HG03469 (cell line): ENCODE measurements around the gene PDE4A.

Experiments used
- ATAC-seq: cut with Tn5 transposase; IDR thresholded peaks from one replicate; pipeline ENCODE4 v1.9.1; 2021; ENCODE audit warnings: mild to moderate bottlenecking, moderate library complexity, moderate number of reproducible peaks; ENCODE audit not compliant: unreplicated experiment

The PDE4A gene

DNA sequence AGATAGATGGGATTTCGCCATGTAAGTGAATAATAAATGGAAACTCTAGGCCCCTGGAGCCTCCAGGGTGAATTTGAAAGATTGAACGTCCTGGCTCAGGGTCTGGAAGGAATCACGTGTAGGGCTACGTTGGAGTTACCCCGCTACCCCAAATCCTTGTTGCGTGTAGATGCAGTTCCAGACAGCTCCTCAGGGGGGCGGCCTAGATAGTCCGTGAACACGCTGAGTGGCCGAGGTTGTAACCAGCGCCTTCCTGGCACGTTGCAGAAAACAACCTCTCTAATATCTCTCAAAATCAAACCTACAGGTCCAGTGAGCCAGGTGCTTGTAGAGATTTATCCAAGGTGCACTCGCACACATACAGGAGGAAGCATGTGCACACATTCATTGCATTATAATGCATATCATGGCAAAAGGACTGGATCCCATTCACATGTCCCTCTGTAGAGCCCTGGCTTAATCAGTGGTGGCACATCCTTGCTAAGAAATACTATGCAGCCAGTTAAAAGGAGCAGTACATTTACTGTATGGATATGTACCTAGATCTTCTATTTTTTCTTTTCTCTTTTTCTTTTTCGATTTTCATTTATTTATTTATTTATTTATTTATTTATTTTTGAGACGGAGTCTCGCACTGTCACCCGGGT lies 85.4 kb downstream of the PDE4A start:
- no peak for ATAC-seq

DNA sequence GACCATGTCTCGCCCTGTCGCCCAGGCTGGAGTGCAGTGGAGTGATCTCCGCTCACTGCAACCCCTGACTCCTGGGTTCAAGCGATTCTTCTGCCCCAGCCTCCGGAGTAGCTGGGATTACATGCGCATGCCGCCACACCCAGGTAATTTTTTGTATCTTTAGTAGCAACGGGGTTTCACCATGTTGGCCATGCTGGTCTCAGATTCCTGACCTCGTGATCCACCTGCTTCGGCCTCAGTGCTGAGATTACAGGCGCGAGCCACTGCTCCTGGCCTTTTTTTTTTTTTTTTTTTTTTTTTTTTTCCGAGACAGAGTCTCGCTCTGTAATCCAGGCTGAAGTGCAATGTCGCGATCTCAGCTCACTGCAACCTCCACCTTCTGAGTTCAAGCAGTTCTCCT lies 87.7 kb downstream of the PDE4A start:
- ATAC-seq, result no peak

- no peak for ATAC-seq
Observed at GRCh38 chr19:10508707-10509106, 88.4 kb downstream of the PDE4A start.

DNA sequence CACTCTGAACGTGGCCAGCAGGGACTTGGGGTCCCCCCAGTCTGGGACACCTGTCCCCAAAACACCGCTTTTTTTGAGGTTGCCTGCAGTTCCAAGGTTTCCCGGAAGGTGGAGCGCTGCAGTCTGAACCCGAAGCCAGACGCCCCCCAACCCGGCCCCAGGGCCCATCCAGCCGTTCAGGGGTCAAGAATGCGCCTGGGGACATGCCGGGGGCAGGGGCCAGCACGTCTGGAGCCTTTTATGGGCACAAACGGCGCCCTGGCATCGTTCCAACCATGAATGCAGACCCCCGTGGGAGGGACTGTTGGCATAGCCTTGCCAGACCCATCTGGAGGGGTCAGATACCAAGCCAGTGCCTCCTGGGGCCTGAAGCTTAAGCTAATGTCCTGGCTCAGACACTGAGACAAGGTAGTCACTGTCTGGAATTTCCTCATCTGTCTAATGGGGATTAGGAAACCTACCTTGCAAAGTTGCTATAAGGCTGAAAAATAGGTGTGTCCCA lies 90.0 kb downstream of the PDE4A start:
- no peak for ATAC-seq

DNA sequence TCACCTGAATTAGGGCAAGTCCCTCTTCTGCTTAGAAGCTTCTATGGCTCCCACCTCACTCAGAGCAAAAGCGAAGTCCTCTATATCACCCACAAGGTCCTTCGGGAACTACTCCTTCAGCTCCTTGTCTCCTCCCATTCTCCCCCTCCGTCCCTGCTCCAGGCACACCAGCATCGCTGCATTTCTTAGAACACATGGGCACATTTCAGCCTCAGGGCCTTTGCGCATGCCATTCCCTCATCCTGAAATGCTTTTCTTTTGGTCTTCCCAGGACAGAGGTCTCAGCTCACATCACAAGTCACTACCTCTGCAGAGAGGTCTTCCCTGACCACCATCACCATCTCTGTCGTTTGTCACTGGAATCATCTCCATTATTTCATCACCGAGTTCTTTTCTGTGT lies 92.9 kb downstream of the PDE4A start:
- no peak for ATAC-seq

DNA sequence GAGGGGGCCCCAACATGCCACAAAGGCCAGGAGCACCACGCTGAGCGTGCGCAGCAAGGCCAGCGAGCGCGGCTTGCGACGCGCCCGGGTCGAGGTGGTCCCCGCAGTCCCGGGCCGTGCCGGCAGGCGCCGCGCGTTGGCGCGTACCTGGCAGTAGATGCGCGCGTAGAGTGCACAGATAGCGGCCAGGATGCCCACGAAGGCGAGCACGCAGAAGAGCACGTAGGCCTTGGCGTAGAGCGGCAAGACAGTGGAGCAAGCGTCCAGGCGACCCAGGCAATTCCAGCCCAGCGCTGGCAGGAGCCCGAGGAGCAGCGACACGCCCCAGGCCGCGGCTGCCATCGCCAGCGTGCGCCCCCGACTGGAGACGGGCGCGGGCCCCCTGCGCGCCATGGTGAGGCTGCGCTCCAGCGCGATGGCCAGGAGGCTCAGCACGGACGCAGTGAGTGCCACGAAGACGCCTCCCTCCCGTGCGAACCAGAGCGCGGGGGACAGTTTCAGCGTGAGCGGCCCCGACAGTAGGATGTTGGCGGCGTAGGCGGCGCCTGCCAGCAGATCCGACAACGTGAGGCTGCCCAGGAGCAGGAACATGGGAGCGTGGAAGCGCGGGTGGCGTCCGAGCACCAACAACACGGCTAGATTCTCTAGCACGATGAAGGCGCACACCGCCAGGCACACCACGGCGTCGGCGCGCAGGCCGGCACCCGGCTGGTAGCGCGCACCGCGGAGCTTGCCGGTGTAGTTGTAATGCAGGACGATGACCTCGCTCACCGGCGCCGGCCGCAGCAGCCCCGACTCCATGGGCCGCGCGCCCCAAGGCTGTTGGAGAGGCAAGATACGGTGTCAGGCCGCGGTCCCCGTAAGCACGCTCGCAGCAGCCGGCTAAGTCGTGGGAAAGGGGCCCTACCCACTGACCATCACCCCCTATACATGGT lies 94.1 kb downstream of the PDE4A start:
- ATAC-seq, result no peak

- no peak for ATAC-seq
Observed at GRCh38 chr19:10516064-10516385, 95.7 kb downstream of the PDE4A start.

- ATAC-seq, result no peak
Observed at GRCh38 chr19:10516671-10517286, 96.4 kb downstream of the PDE4A start.

- ATAC-seq, result no peak
Observed at GRCh38 chr19:10517361-10517759, 97.0 kb downstream of the PDE4A start, which contains the start of gene S1PR5. TSS of gene S1PR5 (minus strand) at chr19:10517447. CDS start at chr19:10515011, 2,436 bp downstream.

- ATAC-seq, result no peak
Observed at GRCh38 chr19:10517760-10518443, 97.6 kb downstream of the PDE4A start.

DNA sequence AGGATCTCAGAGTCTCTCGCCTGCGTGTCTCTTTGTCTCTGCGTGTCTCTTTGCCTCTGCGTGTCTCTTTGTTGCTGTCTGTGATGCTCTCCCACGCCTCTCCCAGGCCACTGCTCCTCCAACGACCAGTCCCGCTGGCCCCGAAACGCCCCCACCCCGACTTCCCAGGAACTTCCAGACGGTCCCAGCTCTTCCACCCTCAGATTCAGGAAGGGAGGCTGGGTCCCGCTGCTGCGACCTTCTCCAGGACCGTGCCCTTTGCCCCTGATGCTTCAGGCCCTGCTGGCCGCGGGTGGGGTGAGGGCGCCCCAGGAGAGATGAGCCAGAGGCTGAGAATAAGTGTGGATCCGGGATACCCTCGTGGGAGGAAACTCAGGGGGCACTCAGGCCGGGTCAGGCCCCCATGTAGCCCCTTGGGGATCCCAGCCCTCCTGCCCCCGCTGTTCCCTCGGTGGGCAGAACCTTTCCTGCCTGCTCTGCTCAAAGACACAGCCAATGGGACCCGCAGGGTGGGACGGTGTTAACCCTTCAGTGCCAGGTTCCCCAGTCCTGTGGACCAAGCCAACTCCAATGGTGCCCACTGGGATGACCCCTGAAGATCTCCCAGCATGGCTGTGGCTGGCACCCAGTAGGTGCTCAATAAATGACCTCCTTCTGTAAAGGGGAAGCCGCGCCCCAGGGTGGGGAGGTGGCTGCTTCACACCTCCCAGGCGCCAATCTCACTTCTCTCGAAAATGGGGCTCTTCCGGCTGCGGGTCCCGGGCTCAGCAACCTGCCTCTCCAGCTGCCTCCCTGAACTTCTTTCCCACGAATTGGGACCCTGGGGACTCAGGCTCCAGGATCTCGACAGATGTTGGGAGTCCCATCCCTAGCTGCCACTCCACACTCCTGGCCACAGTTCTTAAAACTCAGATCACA lies 98.4 kb downstream of the PDE4A start:
- ATAC-seq, result no peak
